NCI-H524 (cell line): ENCODE results near the gene LAMP5.
A peak's percentile ranks its signal among the peaks of the same experiment; 100 is the strongest.

Experiments
- DNase-seq, 2 experiments: peaks; one replicate each; lab custom pipeline; 2025; lab: John Stamatoyannopoulos, UW

LAMP5 gene

GRCh38 chr20:9534025-9534424 is 19.6 kb downstream of the LAMP5 start:
- peak in 1 of 2 experiments; percentile 40 for DNase-seq

DNA sequence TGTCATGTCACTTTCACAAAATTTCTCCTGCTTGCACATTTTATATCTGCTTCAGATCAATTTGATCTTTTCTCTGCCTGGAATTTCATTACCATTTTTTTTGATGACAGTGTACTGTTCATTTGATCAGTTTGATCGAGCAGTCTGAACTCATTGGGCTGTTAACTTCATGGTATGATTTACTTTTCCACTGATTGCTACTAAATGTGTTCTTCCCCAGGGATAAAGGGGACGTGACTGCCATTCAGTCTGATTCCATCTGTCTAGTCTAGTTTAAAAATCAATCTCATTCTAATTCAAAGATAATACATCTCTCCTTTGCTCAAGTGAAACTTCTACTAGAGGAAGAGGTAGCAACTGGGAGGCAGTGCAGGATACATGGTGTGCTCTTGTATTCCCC is 21.1 kb downstream of the LAMP5 start:
- no peak for DNase-seq

DNA sequence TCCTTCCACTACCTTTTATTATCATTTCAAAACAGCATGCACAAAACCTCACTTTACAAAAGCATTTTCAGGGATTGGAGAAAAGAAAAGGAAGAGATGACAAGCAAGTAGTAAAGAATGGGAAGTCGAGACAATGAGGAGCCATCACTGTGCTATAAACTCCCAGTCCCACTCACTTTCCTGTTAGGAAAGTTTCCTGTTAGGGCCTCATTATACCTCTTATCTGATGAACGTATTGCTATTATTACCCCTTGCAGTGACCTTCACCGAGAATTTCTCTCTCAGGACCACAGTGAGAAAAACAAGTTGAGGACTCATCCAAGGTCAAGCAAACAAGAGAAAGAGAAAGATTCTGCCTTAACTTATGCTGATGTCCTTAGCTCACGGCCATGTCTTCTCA is 28.8 kb downstream of the LAMP5 start:
- DNase-seq = no peak

GRCh38 chr20:9550283-9550682 is 35.9 kb downstream of the LAMP5 start:
- no peak for DNase-seq

DNA sequence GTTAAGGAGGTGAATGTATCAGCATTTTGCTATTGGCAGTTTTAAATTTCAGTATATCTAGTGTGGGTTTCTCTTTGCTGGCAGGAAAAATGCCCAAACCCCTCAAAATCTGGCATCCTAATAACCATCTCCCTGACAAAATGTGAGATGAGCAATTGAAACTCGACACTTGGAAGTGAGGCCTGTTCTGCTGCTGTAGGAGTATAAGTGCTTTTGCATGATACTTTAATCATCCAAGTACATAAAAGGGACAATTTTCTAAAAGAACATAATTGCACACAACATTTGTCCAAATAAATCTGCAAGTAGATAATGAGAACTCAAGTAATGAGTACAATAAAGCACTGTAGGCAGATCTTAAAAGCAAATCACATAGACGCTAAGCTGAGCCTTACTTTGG is 36.5 kb downstream of the LAMP5 start:
- peak; percentile 30 to 57 for DNase-seq

- DNase-seq = no peak
Measured at GRCh38 chr20:9551808-9552550, 37.6 kb downstream of the LAMP5 start.

GRCh38 chr20:9555781-9556180 is 41.4 kb downstream of the LAMP5 start:
- DNase-seq = no peak

- DNase-seq = no peak
Measured at GRCh38 chr20:9557411-9557810, 43.0 kb downstream of the LAMP5 start.

- peak; percentile 61 to 89 for DNase-seq
Measured at GRCh38 chr20:9565910-9566550, 51.6 kb downstream of the LAMP5 start.

DNA sequence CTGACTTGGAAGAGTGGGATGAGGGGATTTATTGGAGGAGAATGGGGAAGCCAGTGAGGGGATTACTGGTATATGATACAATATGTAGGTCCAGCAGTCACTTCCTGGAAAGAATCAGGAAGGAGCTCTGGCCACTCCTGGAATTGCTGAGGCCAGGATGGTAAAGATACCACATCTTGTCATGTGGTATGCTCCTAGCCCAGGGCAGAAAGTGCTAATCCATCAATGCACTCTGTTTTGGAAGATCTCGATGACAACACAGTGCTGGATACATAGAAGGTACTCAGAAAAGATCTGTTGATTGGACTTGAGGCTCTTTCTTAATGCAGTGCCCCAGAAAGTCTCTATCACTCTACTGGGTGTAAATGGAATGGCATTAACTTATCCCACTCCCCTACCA is 52.6 kb downstream of the LAMP5 start:
- DNase-seq = no peak

DNA sequence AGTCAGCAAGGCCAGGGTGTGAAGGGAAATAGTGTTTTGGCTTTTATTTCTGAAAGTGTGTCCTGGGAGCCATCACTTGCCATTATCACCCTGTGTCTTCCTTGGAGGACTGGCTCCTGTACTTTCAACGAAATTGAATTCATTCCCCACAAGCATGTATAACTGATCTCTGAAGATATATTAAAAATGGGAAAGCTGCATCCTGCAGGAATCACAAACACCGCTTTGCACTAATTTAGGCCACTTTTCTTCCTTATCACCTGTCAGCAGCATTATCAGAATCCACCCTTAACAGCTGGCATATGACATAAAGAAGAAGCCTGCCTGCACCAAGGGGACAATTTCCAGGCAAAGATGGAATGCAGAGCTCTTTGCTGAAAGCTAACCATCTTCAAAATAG is 56.2 kb downstream of the LAMP5 start:
- DNase-seq = no peak

GRCh38 chr20:9571783-9572182 is 57.4 kb downstream of the LAMP5 start:
- no peak for DNase-seq

GRCh38 chr20:9572670-9573069 is 58.3 kb downstream of the LAMP5 start:
- no peak for DNase-seq

- no peak for DNase-seq
Measured at GRCh38 chr20:9573335-9574151, 59.2 kb downstream of the LAMP5 start.

DNA sequence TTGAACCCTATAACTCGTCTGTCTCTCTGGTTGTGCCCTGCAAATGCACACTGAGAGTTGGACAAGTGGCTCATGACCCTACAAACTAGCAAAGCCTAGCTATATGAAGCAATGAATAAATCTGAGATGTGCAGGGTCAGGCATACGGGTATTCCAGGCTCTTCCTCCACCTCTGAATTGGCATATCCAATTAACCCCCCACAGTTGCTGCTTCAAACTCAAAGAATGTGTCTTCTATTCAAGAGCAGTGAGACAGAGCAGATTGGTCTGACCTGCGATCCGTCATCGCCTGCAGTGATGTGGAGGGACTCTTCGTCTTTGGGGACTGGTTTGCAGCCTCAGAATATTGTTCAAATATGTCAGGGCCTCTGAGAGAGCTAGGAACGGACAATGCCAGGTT is 59.8 kb downstream of the LAMP5 start:
- no peak for DNase-seq

GRCh38 chr20:9574776-9575175 is 60.4 kb downstream of the LAMP5 start:
- DNase-seq = no peak

GRCh38 chr20:9575836-9576235 is 61.4 kb downstream of the LAMP5 start:
- no peak for DNase-seq

DNA sequence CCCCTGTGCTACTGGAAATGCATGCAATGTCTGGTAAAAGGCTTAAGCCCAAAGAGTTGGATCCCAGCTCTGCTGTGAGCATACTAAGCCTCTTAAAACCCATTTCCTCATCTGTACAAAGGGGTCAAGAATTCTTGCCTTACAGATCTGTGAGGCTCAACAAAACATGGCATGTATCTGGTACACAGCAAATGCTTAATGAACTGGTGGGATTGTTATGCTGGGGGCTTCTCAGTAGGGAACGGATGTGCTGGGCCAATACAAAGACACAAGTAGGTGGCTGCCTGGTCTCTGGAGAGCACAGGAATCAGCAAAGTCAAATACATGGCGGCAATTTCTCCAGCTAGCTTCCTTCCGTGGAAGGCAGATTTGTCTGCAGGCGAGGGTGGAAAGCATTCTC is 62.3 kb downstream of the LAMP5 start:
- DNase-seq = no peak

DNA sequence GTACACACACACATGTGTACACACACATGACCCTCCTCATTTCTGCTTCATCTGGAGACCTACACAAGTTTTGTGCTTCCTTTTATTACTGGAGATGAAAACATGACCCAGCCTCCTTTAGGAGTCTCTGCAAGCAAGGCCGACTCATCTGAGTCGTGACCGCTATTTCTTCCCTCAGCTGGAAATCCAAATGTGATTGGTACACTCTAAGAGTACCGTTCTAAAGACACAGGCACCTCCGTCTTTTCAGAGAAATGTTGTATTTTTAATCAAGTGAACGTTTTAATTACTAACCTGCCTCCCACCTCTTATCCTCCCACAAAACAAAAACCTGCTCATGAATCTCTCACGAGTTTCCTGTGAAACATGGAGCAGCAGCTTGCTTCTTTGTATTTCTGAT is 63.0 kb downstream of the LAMP5 start:
- DNase-seq = no peak

- no peak for DNase-seq
Measured at GRCh38 chr20:9578594-9578993, 64.2 kb downstream of the LAMP5 start.
